ENCODE results near the gene CEP152. TPM values are rescaled to one million over a fixed set of nuclear protein-coding genes. Genes with fewer than 3 reads are reported as not detected.
"Not testable (repeated sequence)": the region's sequence is repeated elsewhere in the genome, so short reads cannot be mapped to it uniquely, and the experiment has no call there.

CEP152 gene
- total RNA-seq, 4 donors from 2014 or later, result 2.5 to 4.9 (median 3.5) TPM

DNA sequence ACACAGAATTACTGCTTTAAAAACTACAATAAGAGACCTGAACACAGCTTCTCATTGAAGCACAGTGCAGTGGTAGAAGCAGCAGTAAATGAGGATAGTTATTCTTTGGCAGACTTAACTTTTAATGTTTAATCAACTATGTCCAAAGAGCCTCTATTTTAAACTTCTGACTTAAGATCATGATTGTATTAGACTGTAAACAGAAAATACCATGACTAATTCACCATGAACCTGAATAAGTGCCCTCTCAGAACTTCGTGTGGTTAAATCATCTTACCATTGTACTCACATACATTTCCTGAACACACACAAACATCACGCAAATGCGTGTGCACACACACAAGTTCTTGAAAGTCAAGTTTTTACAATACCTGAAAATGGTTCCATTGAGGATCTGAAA is 13.9 kb downstream of the CEP152 start:
- no peak for DNase-seq (ENCODE audit: low spot score in 2 of 2)
- no peak overlapping the region for H3K4me3 ChIP-seq (ENCODE audit: low read depth, poor library complexity, severe bottlenecking)
- intact Hi-C loops (cut with DNase I; ENCODE audit: low total_unique reads), result no loop called here
- WGBS, 2 donors, result 81 to 92% methylated on average over 3 of the region's 3 CpGs
- TF ChIP-seq POLR2A (IDR thresholded peaks at IDR 0.05), result no peak
- TF ChIP-seq, protein P1, sequence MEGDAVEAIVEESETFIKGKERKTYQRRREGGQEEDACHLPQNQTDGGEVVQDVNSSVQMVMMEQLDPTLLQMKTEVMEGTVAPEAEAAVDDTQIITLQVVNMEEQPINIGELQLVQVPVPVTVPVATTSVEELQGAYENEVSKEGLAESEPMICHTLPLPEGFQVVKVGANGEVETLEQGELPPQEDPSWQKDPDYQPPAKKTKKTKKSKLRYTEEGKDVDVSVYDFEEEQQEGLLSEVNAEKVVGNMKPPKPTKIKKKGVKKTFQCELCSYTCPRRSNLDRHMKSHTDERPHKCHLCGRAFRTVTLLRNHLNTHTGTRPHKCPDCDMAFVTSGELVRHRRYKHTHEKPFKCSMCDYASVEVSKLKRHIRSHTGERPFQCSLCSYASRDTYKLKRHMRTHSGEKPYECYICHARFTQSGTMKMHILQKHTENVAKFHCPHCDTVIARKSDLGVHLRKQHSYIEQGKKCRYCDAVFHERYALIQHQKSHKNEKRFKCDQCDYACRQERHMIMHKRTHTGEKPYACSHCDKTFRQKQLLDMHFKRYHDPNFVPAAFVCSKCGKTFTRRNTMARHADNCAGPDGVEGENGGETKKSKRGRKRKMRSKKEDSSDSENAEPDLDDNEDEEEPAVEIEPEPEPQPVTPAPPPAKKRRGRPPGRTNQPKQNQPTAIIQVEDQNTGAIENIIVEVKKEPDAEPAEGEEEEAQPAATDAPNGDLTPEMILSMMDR (IDR thresholded peaks at IDR 0.05), result no peak

GRCh38 chr15:48796521-48796920 is 14.3 kb downstream of the CEP152 start:
- DNase-seq (ENCODE audit: low spot score in 2 of 2), result no peak
- H3K4me3 ChIP-seq (ENCODE audit: low read depth, poor library complexity, severe bottlenecking), result no peak overlapping the region
- WGBS, 2 donors, result 96 to 99% methylated on average over 3 of the region's 3 CpGs
- intact Hi-C loops (cut with DNase I; ENCODE audit: low total_unique reads), result no loop called here
- TF ChIP-seq POLR2A (IDR thresholded peaks at IDR 0.05), result no peak
- TF ChIP-seq, protein P1 (IDR thresholded peaks at IDR 0.05), result no peak

GRCh38 chr15:48795901-48796300 is 15.0 kb downstream of the CEP152 start:
- intact Hi-C loops (cut with DNase I; ENCODE audit: low total_unique reads), result no loop called here
- TF ChIP-seq POLR2A (IDR thresholded peaks at IDR 0.05), result no peak
- TF ChIP-seq, protein P1 (IDR thresholded peaks at IDR 0.05), result no peak
- no peak overlapping the region for H3K4me3 ChIP-seq (ENCODE audit: low read depth, poor library complexity, severe bottlenecking)
- DNase-seq (ENCODE audit: low spot score in 2 of 2), result no peak
- 93 to 94% methylated on average over 3 of the region's 3 CpGs for WGBS, 2 donors

- intact Hi-C loops (cut with DNase I; ENCODE audit: low total_unique reads), result no loop called here
- DNase-seq (ENCODE audit: low spot score in 2 of 2), result no peak
- TF ChIP-seq, protein P1 (IDR thresholded peaks at IDR 0.05), result no peak
- TF ChIP-seq POLR2A (IDR thresholded peaks at IDR 0.05), result no peak
- H3K4me3 ChIP-seq (ENCODE audit: low read depth, poor library complexity, severe bottlenecking), result no peak overlapping the region
- WGBS, 2 donors, result 83 to 89% methylated on average over 2 of the region's 2 CpGs
Observed at GRCh38 chr15:48794697-48795134, 16.2 kb downstream of the CEP152 start.

GRCh38 chr15:48792408-48792807 is 18.5 kb downstream of the CEP152 start:
- WGBS, 2 donors, result 33 to 38% methylated on average over 3 of the region's 3 CpGs
- no peak overlapping the region for H3K4me3 ChIP-seq (ENCODE audit: low read depth, poor library complexity, severe bottlenecking)

GRCh38 chr15:48790466-48791115 is 20.3 kb downstream of the CEP152 start:
- peak in 1 of 2 donors; percentile 81 for DNase-seq (ENCODE audit: low spot score in 2 of 2)
- intact Hi-C loops (cut with DNase I; ENCODE audit: low total_unique reads); H3K4me3 ChIP-seq (ENCODE audit: low read depth, poor library complexity, severe bottlenecking): not testable (repeated sequence)
- 72 to 80% methylated on average over 12 of the region's 12 CpGs for WGBS, 2 donors

More at GRCh38 chr15:48792408-48792807, 18.5 kb downstream of the CEP152 start:
- DNase-seq (ENCODE audit: low spot score in 2 of 2), result no peak
- intact Hi-C loops (cut with DNase I; ENCODE audit: low total_unique reads), result no loop called here
- TF ChIP-seq, protein P1 (IDR thresholded peaks at IDR 0.05), result no peak
- TF ChIP-seq POLR2A (IDR thresholded peaks at IDR 0.05), result no peak

Data from lower leg skin (tissue), 4 donors.